ENCODE results near the gene CNOT8. TPM values are rescaled to one million over a fixed set of nuclear protein-coding genes. Genes with fewer than 3 reads are reported as not detected.

The CNOT8 gene
- total RNA-seq, 1 experiment from 2014 or later, result 45.9 TPM

DNA sequence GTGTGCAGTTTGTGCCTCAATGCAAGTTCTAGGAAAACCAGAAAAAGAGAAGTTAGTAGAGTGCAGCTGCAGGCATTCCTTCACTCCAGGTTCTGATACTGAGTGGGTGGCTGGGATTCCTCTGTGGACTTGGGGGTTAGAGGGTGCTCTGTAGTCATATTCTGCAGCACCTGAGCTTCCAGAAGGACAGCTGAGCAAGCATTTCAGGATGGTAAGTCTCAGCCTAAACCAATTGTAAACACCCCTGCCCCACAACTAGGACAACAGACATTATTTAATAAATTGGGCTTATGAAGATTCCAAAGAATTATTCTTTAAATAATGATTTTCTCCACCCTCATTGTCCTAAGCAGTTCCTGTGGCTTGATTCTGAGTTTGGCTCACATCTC lies 17.2 kb upstream of the CNOT8 start:
- in situ Hi-C loops (cut with HindIII; ENCODE audit: low pct_unique_long_range_greater_than_20kb, low sequenced_read_pairs) (no loop called here), intact Hi-C loops (cut with micrococcal nuclease; ENCODE audit: unreplicated experiment) (no loop called here)
- H3K27me3 ChIP-seq (ENCODE audit: control insufficient read depth, insufficient read depth, low read length), result no peaks in the 10 kb centered on the region
- ChIA-PET POLR2A (interaction anchor here (0.6 kb wide), 1 partner anchor 15 kb away, joined by 4 read pairs; no protein-coding TSS in a partner anchor), CTCF (no interaction called here)
- no peaks in the 10 kb centered on the region for H3K36me3 ChIP-seq (ENCODE audit: control insufficient read depth, insufficient read depth, low read length)
- no TSS peak for BruUV-seq (replicated peaks)
- H3K27ac ChIP-seq (ENCODE audit: low read length), result no peak overlapping the region
- no peak for ATAC-seq
- DNase-seq (ENCODE audit: low read depth, low spot score), result no peak
- H3K4me3 ChIP-seq (ENCODE audit: low read depth in 2 of 2, low read length in 2 of 2), result no peak overlapping the region
- TF ChIP-seq TCF7L2 (IDR thresholded peaks at IDR 0.05; ENCODE audit: low read depth, low read length) (no peak), POLR2AphosphoS5 (IDR thresholded peaks at IDR 0.05; ENCODE audit: low read depth, low read length) (no peak), SIN3A (IDR thresholded peaks at IDR 0.05; ENCODE audit: borderline replicate concordance, insufficient read depth, low read depth, low read length) (no peak)
- TF ChIP-seq, protein P1, sequence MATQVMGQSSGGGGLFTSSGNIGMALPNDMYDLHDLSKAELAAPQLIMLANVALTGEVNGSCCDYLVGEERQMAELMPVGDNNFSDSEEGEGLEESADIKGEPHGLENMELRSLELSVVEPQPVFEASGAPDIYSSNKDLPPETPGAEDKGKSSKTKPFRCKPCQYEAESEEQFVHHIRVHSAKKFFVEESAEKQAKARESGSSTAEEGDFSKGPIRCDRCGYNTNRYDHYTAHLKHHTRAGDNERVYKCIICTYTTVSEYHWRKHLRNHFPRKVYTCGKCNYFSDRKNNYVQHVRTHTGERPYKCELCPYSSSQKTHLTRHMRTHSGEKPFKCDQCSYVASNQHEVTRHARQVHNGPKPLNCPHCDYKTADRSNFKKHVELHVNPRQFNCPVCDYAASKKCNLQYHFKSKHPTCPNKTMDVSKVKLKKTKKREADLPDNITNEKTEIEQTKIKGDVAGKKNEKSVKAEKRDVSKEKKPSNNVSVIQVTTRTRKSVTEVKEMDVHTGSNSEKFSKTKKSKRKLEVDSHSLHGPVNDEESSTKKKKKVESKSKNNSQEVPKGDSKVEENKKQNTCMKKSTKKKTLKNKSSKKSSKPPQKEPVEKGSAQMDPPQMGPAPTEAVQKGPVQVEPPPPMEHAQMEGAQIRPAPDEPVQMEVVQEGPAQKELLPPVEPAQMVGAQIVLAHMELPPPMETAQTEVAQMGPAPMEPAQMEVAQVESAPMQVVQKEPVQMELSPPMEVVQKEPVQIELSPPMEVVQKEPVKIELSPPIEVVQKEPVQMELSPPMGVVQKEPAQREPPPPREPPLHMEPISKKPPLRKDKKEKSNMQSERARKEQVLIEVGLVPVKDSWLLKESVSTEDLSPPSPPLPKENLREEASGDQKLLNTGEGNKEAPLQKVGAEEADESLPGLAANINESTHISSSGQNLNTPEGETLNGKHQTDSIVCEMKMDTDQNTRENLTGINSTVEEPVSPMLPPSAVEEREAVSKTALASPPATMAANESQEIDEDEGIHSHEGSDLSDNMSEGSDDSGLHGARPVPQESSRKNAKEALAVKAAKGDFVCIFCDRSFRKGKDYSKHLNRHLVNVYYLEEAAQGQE (IDR thresholded peaks at IDR 0.05; ENCODE audit: insufficient read depth in 1 of 2, low read depth in 2 of 2, low read length in 1 of 2), result no peak
- TF ChIP-seq, protein P2, sequence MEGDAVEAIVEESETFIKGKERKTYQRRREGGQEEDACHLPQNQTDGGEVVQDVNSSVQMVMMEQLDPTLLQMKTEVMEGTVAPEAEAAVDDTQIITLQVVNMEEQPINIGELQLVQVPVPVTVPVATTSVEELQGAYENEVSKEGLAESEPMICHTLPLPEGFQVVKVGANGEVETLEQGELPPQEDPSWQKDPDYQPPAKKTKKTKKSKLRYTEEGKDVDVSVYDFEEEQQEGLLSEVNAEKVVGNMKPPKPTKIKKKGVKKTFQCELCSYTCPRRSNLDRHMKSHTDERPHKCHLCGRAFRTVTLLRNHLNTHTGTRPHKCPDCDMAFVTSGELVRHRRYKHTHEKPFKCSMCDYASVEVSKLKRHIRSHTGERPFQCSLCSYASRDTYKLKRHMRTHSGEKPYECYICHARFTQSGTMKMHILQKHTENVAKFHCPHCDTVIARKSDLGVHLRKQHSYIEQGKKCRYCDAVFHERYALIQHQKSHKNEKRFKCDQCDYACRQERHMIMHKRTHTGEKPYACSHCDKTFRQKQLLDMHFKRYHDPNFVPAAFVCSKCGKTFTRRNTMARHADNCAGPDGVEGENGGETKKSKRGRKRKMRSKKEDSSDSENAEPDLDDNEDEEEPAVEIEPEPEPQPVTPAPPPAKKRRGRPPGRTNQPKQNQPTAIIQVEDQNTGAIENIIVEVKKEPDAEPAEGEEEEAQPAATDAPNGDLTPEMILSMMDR (IDR thresholded peaks at IDR 0.05), result no peak
- no peaks in the 10 kb centered on the region for H3K9me3 ChIP-seq (ENCODE audit: control insufficient read depth, insufficient read depth, low read depth, low read length)
- peaks cover 6% of the 10 kb centered on the region; the same call in 1 of the 2 replicates for H3K4me1 ChIP-seq (ENCODE audit: control insufficient read depth, insufficient read depth, low read length)

DNA sequence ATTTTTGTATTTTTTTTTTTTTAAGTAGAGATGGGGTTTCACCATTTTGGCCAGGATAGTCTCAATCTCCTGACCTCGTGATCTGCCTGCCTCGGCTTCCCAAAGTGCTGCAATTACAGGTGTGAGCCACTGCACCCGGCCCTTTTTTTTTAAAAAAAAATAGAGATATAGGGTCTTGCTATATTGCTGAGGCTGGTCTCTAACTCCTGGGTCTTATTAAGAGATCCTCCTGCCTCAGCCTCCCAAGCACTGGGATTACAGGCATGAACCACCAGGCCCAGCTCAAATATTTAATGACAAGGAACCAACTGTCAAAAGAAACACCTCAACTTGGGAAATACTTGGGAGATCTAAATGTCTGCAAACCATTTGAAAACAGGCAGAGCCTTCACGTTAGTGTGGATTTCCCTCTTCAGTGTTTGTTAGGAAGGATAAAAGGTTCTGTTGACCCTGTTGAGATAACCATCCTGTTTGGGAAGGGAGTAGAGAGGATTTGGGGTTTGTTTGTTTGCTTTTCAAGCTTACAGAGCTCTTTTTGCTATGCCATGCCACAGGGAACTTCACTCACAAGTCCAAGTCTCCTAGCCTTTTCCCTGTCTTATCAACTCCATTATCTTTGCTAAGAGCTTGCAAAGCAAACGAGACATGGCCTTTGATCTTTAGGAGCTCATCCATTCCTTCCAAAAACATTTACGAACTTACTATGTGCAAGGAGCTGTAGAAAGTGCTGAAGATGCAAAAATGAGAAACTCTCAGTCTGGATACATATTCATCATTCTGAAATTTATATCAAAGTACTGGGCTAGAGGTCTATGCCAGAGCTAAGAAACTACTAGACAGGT lies 15.5 kb upstream of the CNOT8 start:
- H3K27me3 ChIP-seq (ENCODE audit: control insufficient read depth, insufficient read depth, low read length), result no peaks in the 10 kb centered on the region
- H3K27ac ChIP-seq (ENCODE audit: low read length), result no peak overlapping the region
- ChIA-PET POLR2A (no interaction called here), CTCF (no interaction called here)
- BruUV-seq (replicated peaks), result no TSS peak
- no peaks in the 10 kb centered on the region for H3K4me1 ChIP-seq (ENCODE audit: control insufficient read depth, insufficient read depth, low read length)
- TF ChIP-seq, protein P1 (IDR thresholded peaks at IDR 0.05; ENCODE audit: insufficient read depth in 1 of 2, low read depth in 2 of 2, low read length in 1 of 2), result no peak
- no peak for TF ChIP-seq TCF7L2 (IDR thresholded peaks at IDR 0.05; ENCODE audit: low read depth, low read length)
- TF ChIP-seq POLR2AphosphoS5 (IDR thresholded peaks at IDR 0.05; ENCODE audit: low read depth, low read length), result no peak
- no peaks in the 10 kb centered on the region for H3K9me3 ChIP-seq (ENCODE audit: control insufficient read depth, insufficient read depth, low read depth, low read length)
- no peak for DNase-seq (ENCODE audit: low read depth, low spot score)
- in situ Hi-C loops (cut with HindIII; ENCODE audit: low pct_unique_long_range_greater_than_20kb, low sequenced_read_pairs), result no loop called here
- H3K4me3 ChIP-seq (ENCODE audit: low read depth in 2 of 2, low read length in 2 of 2), result no peak overlapping the region
- intact Hi-C loops (cut with micrococcal nuclease; ENCODE audit: unreplicated experiment), result no loop called here
- no peaks in the 10 kb centered on the region for H3K36me3 ChIP-seq (ENCODE audit: control insufficient read depth, insufficient read depth, low read length)
- ATAC-seq, result no peak

All from Panc1 (cell line).